ENCODE measurements around the gene SFTPB.
A peak's percentile ranks its signal among the peaks of the same experiment; 100 is the strongest.
"Not testable (repeated sequence)": the region's sequence is repeated elsewhere in the genome, so short reads cannot be mapped to it uniquely, and the experiment has no call there.

SFTPB gene

DNA sequence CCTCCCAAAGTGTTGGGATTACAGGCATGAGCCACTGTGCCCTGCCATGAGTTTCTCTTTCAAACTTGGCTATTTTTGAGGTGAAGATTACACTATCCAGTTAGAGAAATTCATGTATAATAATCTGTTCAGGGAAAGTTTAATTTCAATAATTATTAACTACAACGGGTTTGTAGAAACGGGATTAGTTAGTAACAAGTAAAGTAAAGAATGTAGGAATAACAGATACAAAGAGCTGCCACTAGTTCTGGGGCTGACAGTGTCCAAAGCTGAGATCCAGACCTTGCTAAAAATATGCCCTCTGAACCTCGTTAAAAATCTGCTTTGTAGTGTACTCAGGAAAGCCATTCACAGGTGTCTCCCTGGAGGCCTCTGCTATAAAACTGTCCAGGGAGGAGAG is 16.9 kb downstream of the SFTPB start:
- DNase-seq = no peak

- no peak for DNase-seq
Measured at GRCh38 chr2:85650456-85650855, 17.5 kb downstream of the SFTPB start.

GRCh38 chr2:85649201-85650190 is 18.5 kb downstream of the SFTPB start:
- DNase-seq = no peak

- DNase-seq = no peak
Measured at GRCh38 chr2:85648619-85649018, 19.4 kb downstream of the SFTPB start.

GRCh38 chr2:85647823-85648526 is 20.0 kb downstream of the SFTPB start:
- no peak for DNase-seq

GRCh38 chr2:85646166-85646565 is 21.8 kb downstream of the SFTPB start:
- no peak for DNase-seq

DNA sequence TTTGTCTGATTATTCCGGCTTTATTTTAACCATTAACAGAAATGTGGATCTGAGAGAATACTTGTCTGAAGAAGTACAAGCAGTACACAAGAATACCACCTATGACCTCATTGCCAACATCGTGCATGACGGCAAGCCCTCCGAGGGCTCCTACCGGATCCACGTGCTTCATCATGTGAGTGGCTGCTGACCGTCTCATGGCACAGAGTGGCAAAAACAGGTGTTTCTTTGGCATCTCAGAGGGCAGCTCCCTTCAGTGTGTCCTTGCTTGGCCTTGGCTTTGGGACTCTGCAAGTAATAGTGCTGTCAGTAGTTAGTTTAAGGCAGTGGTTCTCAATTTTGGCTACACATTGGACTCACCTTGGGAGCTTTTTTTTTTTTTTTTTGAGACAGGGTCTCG is 23.1 kb downstream of the SFTPB start:
- no peak for DNase-seq

- DNase-seq = no peak
Measured at GRCh38 chr2:85642725-85643124, 25.3 kb downstream of the SFTPB start.

GRCh38 chr2:85635636-85636035 is 32.4 kb downstream of the SFTPB start:
- no peak for DNase-seq

- no peak for DNase-seq
Measured at GRCh38 chr2:85635011-85635410, 33.0 kb downstream of the SFTPB start.

GRCh38 chr2:85631316-85631715 is 36.7 kb downstream of the SFTPB start:
- DNase-seq = no peak

GRCh38 chr2:85628658-85629057 is 39.3 kb downstream of the SFTPB start:
- DNase-seq = no peak

GRCh38 chr2:85623991-85624390 is 44.0 kb downstream of the SFTPB start:
- DNase-seq = no peak

DNA sequence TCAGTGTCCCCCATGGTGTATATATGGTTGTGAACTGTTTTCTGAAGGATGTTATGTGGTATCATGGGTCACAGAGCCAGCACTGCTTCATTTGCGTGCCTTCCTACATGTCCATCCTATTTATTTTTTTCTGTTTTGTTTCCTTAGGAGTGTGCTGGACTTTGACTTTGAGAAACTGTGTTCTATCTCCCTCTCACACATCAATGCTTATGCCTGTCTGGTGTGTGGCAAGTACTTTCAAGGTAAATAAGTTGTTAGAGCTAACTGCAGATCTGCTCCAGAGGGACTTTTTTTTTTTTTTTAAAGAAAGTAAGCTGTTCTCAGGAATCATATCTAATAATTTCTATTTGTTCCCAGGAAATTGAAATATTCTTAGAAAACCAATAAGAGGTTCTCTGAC is 46.7 kb downstream of the SFTPB start:
- DNase-seq = no peak

- no peak for DNase-seq
Measured at GRCh38 chr2:85619617-85620016, 48.4 kb downstream of the SFTPB start.

DNA sequence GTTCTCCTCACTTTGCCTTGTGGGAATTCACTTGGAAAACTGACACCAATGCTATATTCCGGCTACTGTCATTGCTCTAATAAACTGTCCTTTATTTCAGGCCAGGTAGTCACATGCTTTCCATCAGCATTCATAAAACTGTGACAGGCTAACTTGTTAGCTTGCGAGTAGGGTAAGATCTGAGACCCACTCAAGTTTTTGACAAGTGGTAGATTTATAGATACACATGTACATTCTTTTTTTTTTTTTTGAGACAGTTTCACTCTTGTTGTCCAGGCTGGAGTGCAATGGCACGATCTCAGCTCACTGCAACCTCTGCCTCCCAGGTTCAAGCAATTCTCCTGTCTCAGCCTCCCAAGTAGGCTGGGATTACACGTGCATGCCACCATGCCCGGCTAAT is 50.3 kb downstream of the SFTPB start:
- DNase-seq = not testable (repeated sequence)

DNA sequence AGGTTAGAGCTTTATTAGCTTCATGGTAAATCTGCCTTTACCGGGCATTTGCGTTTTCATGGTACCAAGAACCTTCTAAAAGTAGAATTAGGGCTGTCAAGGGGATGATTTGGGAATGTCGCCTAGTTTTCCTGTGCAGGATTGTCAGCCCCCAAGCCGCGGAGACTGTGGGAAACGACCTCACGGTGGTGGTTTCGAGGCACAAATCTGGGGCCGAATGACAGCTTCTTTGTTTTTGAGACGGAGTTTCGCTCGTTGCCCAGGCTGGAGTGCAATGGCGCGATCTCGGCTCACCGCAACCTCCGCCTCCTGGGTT is 52.6 kb downstream of the SFTPB start:
- DNase-seq = no peak

DNA sequence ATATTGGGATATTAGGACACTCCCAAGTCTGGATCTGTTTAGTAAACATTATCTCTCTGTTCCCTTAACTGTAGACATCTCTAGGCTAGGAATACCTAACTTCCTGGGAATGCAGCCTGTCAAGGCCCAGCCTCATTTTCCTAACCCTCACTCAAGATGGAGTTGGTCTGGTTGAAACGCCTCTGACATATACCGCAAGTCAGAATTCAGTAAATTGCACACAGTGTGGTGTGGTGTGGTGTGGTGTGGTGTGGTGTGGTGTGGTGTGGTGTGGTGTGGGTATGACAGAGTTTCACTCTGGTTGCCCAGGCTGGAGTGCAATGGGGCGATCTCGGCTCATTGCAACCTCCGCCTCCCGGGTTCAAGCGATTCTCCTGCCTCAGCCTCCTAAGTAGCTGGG is 53.2 kb downstream of the SFTPB start:
- DNase-seq = not testable (repeated sequence)

- no peak for DNase-seq
Measured at GRCh38 chr2:85613717-85614515, 54.1 kb downstream of the SFTPB start.

GRCh38 chr2:85611705-85612587 is 56.1 kb downstream of the SFTPB start, which contains the start of gene C2orf68:
TSS of gene C2orf68 (minus strand) at chr2:85612066. CDS start at chr2:85611984, 82 bp downstream.
- DNase-seq = peak; percentile 65

DNA sequence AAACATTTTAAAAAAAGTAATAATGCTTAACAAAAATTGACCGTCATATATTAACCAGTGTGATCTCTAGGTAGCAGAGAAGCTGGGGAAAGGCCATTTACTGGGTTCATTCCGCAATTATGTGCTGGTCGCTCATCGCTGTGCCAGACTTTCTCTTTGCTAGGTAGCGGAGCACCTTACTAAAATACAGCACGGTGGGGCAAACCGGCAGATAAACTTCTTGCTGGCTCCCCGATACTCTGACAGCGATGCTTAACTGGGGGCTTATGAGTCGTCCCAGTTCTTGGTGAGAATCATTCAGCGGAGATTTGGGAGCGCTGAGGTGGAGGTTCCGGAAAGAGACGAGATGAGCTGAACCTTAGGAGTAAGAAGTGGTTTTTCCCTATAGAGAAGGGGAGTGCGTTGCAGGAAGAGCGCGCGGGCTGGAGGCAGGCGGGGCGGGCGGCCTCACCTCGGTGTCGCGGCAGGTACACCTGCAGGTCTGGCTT is 56.7 kb downstream of the SFTPB start:
- DNase-seq = no peak
